Left lung (tissue), 10 donors: Measurements from ENCODE around the gene MTMR4. TPM values are rescaled to one million over a fixed set of nuclear protein-coding genes. Genes with fewer than 3 reads are reported as not detected.

Experiments used
- ATAC-seq: fragments of 200-7000 bp; cut with Tn5 transposase; one replicate; pipeline ENCODE4 v1.9.1; 2020; ENCODE audit warnings: moderate library complexity
- DNase-seq, 4 donors: peaks; one replicate each; pipeline ENCODE4 v3.0.0-alpha.2; 2013 to 2020
- H3K27ac ChIP-seq, 2 donors: fragments of 200-600 bp; sonication (generic) in 1 of 2; one replicate each; pipeline versions ENCODE4 v1.5.0 to v1.8.0; 2020 to 2021
- H3K27me3 ChIP-seq, 2 donors: fragments of 200-600 bp; sonication (generic) in 1 of 2; one replicate each; pipeline versions ENCODE4 v1.5.0 to v1.8.0; 2020 to 2021
- H3K36me3 ChIP-seq, 2 donors: fragments of 200-600 bp; sonication (generic) in 1 of 2; one replicate each; pipeline versions ENCODE4 v1.5.0 to v1.8.0; 2020 to 2021
- H3K4me1 ChIP-seq, 2 donors: fragments of 200-600 bp; one replicate each; pipeline ENCODE4 v1.8.0; 2021
- H3K4me3 ChIP-seq, 2 donors: fragments of 200-600 bp; sonication (generic) in 1 of 2; one replicate each; pipeline versions ENCODE4 v1.5.0 to v1.8.0; 2020 to 2021; ENCODE audit warnings: mild to moderate bottlenecking in 1 of 2
- H3K9me3 ChIP-seq, 2 donors: fragments of 200-600 bp; sonication (generic) in 1 of 2; one replicate each; pipeline versions ENCODE4 v1.5.0 to v1.8.0; 2020 to 2021
- CTCF ChIP-seq, 2 donors: fragments of 200-600 bp; sonication (generic) in 1 of 2; IDR thresholded peaks; one replicate each; pipeline versions ENCODE4 v1.5.0 to v1.8.0; 2021; ENCODE audit warnings: antibody characterized with exemption in 2 of 2
- intact Hi-C, 2 donors: fragments of 100-400 bp; cut with DNase I; formaldehyde crosslinking; loops; one replicate each; pipeline versions ENCODE4 v1.11.2 to v1.14.2; 2022
- polyA plus RNA-seq, 6 donors: library from polyadenylated mRNA; unstranded; fragments of 120-200 nt; gene quantifications; one replicate each; pipeline ENCODE4 v1.2.1, GENCODE V29; 2013; ENCODE audit not compliant: insufficient read length in 6 of 6
- total RNA-seq, 2 donors: library from RNA; stranded (reverse); fragmentation: NEBNext Ultra II Directional; extraction: Animal tissue kit (Norgen Biotek cat#: 25700); gene quantifications; one replicate each; pipeline ENCODE4 v1.2.1, GENCODE V29; 2021
- donor health status: DM: no; HTN: yes; CAD: no.
- donor health status: DM: no; HTN: no; CAD: no.

MTMR4 gene
- total and polyA plus RNA-seq, 8 donors: 33.6 to 54.8 (median 46.7) TPM

- no peak for ATAC-seq
- Histone ChIP-seq H3K9me3 (no peaks in the 10 kb centered on the region), H3K27ac (no peak overlapping the region), H3K27me3 (no peaks in the 10 kb centered on the region), H3K36me3 (peaks cover 0 to 92% of the 10 kb centered on the region in 2 donors), H3K4me1 (peaks cover 0 to under 1% of the 10 kb centered on the region in 2 donors), H3K4me3 (no peak overlapping the region)
- DNase-seq: no peak
- TF ChIP-seq CTCF (IDR thresholded peaks at IDR 0.05): no peak
- intact Hi-C loops: no loop called here
Measured at GRCh38 chr17:58498177-58498828, 16.1 kb downstream of the MTMR4 start.

GRCh38 chr17:58493506-58493905, 20.9 kb downstream of the MTMR4 start:
- H3K4me3 ChIP-seq: no peak overlapping the region
- peaks cover 0 to 93% of the 10 kb centered on the region in 2 donors for H3K36me3 ChIP-seq
- intact Hi-C loops: no loop called here
- no peak overlapping the region for H3K27ac ChIP-seq
- no peaks in the 10 kb centered on the region for H3K27me3 ChIP-seq
- no peaks in the 10 kb centered on the region for H3K9me3 ChIP-seq
- ATAC-seq: no peak
- no peaks in the 10 kb centered on the region for H3K4me1 ChIP-seq
- no peak for TF ChIP-seq CTCF (IDR thresholded peaks at IDR 0.05)
- DNase-seq: no peak

GRCh38 chr17:58492238-58493121, 22.0 kb downstream of the MTMR4 start:
- intact Hi-C loops: no loop called here
- H3K9me3 ChIP-seq: no peaks in the 10 kb centered on the region
- DNase-seq (no peak), ATAC-seq (no peak)
- no peaks in the 10 kb centered on the region for H3K27me3 ChIP-seq
- peaks cover 0 to 97% of the 10 kb centered on the region in 2 donors for H3K36me3 ChIP-seq
- H3K27ac ChIP-seq: no peak overlapping the region
- no peak for TF ChIP-seq CTCF (IDR thresholded peaks at IDR 0.05)
- H3K4me1 ChIP-seq: peaks cover 0 to 6% of the 10 kb centered on the region in 2 donors
- no peak overlapping the region for H3K4me3 ChIP-seq

GRCh38 chr17:58491510-58492045, 22.9 kb downstream of the MTMR4 start:
- no peak overlapping the region for H3K4me3 ChIP-seq
- intact Hi-C loops: no loop called here
- H3K4me1 ChIP-seq: peaks cover 0 to 9% of the 10 kb centered on the region in 2 donors
- no peak for ATAC-seq
- H3K27me3 ChIP-seq: no peaks in the 10 kb centered on the region
- peaks cover 0 to 95% of the 10 kb centered on the region in 2 donors for H3K36me3 ChIP-seq
- TF ChIP-seq CTCF (IDR thresholded peaks at IDR 0.05): no peak
- no peak overlapping the region for H3K27ac ChIP-seq
- no peaks in the 10 kb centered on the region for H3K9me3 ChIP-seq
- no peak for DNase-seq

- intact Hi-C loops: no loop called here
- no peak overlapping the region for H3K4me3 ChIP-seq
- no peaks in the 10 kb centered on the region for H3K27me3 ChIP-seq
- ATAC-seq (no peak), DNase-seq (no peak)
- peaks cover 0 to 9% of the 10 kb centered on the region in 2 donors for H3K4me1 ChIP-seq
- H3K9me3 ChIP-seq: no peaks in the 10 kb centered on the region
- no peak overlapping the region for H3K27ac ChIP-seq
- peaks cover 0 to 63% of the 10 kb centered on the region in 2 donors for H3K36me3 ChIP-seq
- no peak for TF ChIP-seq CTCF (IDR thresholded peaks at IDR 0.05)
Measured at GRCh38 chr17:58488428-58488890, 26.0 kb downstream of the MTMR4 start.
